Vagina (tissue), 2 donors: ENCODE measurements around the gene PA2G4.

Experiments
- POLR2A ChIP-seq, 2 donors: fragments of 450-650 bp; IDR thresholded peaks; one replicate each; pipeline ENCODE4 v1.6.1; 2017; ENCODE audit warnings: antibody characterized with exemption in 2 of 2, mild to moderate bottlenecking in 2 of 2, moderate library complexity in 2 of 2
- POLR2AphosphoS5 ChIP-seq, 2 donors: sonication (generic); formaldehyde crosslinking; IDR thresholded peaks; one replicate each; pipeline ENCODE4 v1.9.0; 2017; ENCODE audit warnings: antibody characterized with exemption in 2 of 2, mild to moderate bottlenecking in 2 of 2, low read depth in 1 of 2; ENCODE audit not compliant: insufficient read depth in 1 of 2
- TF ChIP-seq, protein P1 (sequence below), 3 experiments: fragments of 450-650 bp in 2 of 3; fragments of 200-600 bp in 1 of 3; sonication (generic) in 1 of 3; IDR thresholded peaks; one replicate each; pipeline ENCODE4 v1.5.1; 2017 to 2019; ENCODE audit warnings: antibody characterized with exemption in 3 of 3, mild to moderate bottlenecking in 2 of 3, moderate library complexity in 2 of 3

DNA sequence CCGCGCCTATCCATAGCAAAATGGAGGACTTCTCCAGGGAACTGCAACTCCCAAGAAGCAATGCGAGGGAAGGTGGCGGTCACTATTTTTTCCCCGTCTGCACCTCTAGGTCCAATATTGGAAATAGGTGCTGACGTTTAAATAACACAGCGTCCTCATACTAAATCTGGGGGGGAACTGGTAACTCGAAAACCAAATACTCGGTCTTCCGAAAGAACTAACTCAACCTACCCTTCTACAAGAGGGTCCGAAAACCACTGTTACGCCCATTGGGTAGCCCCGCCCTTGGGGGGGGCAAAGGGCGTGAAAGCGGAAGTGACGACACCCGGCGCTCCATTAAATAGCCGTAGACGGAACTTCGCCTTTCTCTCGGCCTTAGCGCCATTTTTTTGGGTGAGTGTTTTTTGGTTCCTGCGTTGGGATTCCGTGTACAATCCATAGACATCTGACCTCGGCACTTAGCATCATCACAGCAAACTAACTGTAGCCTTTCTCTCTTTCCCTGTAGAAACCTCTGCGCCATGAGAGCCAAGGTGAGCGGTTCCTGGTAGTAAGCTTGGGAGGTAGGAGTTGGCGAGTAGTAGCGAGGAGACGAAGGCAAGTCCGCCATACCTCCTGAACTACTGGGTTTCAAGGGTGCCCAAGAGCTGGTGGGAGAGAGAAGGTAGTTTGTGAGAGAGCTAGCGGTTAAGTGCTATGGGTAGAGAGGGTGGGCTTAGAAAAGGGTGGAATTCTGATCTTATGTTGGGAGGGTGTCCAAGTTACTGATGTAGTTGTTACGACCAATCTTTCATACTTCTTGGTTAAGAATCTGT lies 12.1 kb downstream of the PA2G4 start, which contains the start of gene RPL41:
- TF ChIP-seq, protein P1, sequence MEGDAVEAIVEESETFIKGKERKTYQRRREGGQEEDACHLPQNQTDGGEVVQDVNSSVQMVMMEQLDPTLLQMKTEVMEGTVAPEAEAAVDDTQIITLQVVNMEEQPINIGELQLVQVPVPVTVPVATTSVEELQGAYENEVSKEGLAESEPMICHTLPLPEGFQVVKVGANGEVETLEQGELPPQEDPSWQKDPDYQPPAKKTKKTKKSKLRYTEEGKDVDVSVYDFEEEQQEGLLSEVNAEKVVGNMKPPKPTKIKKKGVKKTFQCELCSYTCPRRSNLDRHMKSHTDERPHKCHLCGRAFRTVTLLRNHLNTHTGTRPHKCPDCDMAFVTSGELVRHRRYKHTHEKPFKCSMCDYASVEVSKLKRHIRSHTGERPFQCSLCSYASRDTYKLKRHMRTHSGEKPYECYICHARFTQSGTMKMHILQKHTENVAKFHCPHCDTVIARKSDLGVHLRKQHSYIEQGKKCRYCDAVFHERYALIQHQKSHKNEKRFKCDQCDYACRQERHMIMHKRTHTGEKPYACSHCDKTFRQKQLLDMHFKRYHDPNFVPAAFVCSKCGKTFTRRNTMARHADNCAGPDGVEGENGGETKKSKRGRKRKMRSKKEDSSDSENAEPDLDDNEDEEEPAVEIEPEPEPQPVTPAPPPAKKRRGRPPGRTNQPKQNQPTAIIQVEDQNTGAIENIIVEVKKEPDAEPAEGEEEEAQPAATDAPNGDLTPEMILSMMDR (IDR thresholded peaks at IDR 0.05): no peak
- TF ChIP-seq POLR2AphosphoS5 (IDR thresholded peaks at IDR 0.05; ENCODE audit: insufficient read depth in 1 of 2, low read depth in 1 of 2): peak; percentile 88 to 97
- peak in 1 of 2 donors; percentile 94 for TF ChIP-seq POLR2A (IDR thresholded peaks at IDR 0.05)
